ENCODE results near the gene CRACR2B.

GRCh38 chr11:794766-795633 is 32.7 kb upstream of the CRACR2B start:
- TF ChIP-seq CTCF (IDR thresholded peaks at IDR 0.05), result no peak
- no peak for TF ChIP-seq POLR2AphosphoS5 (IDR thresholded peaks at IDR 0.05)
- TF ChIP-seq POLR2A (IDR thresholded peaks at IDR 0.05), result no peak

Data from prostate gland (tissue), 2 donors.